HEK293 (cell line): ENCODE data around the gene PSD2.

ENCODE experiments used
- GLIS1 ChIP-seq: fragments of 450-650 bp; formaldehyde crosslinking; IDR thresholded peaks from 2 replicates; pipeline ENCODE4 v1.5.1; 2016; ENCODE audit warnings: missing biosample characterization, missing genetic modification characterization
- IKZF3 ChIP-seq: fragments of 450-650 bp; IDR thresholded peaks from 2 replicates; pipeline ENCODE4 v1.5.0; 2018; ENCODE audit warnings: missing biosample characterization, mild to moderate bottlenecking, missing genetic modification characterization, moderate library complexity
- INSM2 ChIP-seq: fragments of 450-650 bp; formaldehyde crosslinking; IDR thresholded peaks from 2 replicates; pipeline ENCODE4 v1.5.1; 2016; ENCODE audit warnings: missing biosample characterization, missing genetic modification characterization
- PRDM4 ChIP-seq: fragments of 450-650 bp; formaldehyde crosslinking; IDR thresholded peaks from 2 replicates; pipeline ENCODE4 v1.5.1; 2017; ENCODE audit warnings: missing biosample characterization, missing genetic modification characterization
- SCRT1 ChIP-seq: fragments of 450-650 bp; formaldehyde crosslinking; IDR thresholded peaks from 2 replicates; pipeline ENCODE4 v1.5.1; 2016; ENCODE audit warnings: missing biosample characterization, missing genetic modification characterization, borderline replicate concordance
- TSHZ1 ChIP-seq: fragments of 450-650 bp; formaldehyde crosslinking; IDR thresholded peaks from 2 replicates; pipeline ENCODE4 v1.5.1; 2016; ENCODE audit warnings: missing biosample characterization, missing genetic modification characterization, borderline replicate concordance
- ZBTB6 ChIP-seq: fragments of 450-650 bp; formaldehyde crosslinking; IDR thresholded peaks from 2 replicates; pipeline ENCODE4 v1.5.1; 2017; ENCODE audit warnings: missing biosample characterization, missing genetic modification characterization
- ZFP3 ChIP-seq: fragments of 450-650 bp; formaldehyde crosslinking; IDR thresholded peaks from 2 replicates; pipeline ENCODE4 v1.5.1; 2016; ENCODE audit warnings: low read depth, missing biosample characterization, missing genetic modification characterization
- ZFP41 ChIP-seq: fragments of 450-650 bp; formaldehyde crosslinking; IDR thresholded peaks from 2 replicates; pipeline ENCODE4 v1.5.1; 2016; ENCODE audit warnings: missing biosample characterization, missing genetic modification characterization, borderline replicate concordance
- ZIC2 ChIP-seq: fragments of 450-650 bp; formaldehyde crosslinking; IDR thresholded peaks from 2 replicates; pipeline ENCODE4 v1.5.1; 2016; ENCODE audit warnings: missing biosample characterization, missing genetic modification characterization
- ZNF16 ChIP-seq: fragments of 450-650 bp; formaldehyde crosslinking; IDR thresholded peaks from 2 replicates; pipeline ENCODE4 v1.5.1; 2016; ENCODE audit warnings: low read depth, missing biosample characterization, missing genetic modification characterization
- ZNF223 ChIP-seq: fragments of 450-650 bp; formaldehyde crosslinking; IDR thresholded peaks from 2 replicates; pipeline ENCODE4 v1.5.1; 2016; ENCODE audit warnings: missing biosample characterization, missing genetic modification characterization
- ZNF266 ChIP-seq: fragments of 450-650 bp; formaldehyde crosslinking; IDR thresholded peaks from 2 replicates; pipeline ENCODE4 v1.5.1; 2016; ENCODE audit warnings: missing biosample characterization, missing genetic modification characterization, low read depth
- ZNF280C ChIP-seq: fragments of 450-650 bp; formaldehyde crosslinking; IDR thresholded peaks from 2 replicates; pipeline ENCODE4 v1.5.1; 2016; ENCODE audit warnings: missing biosample characterization, missing genetic modification characterization
- ZNF341 ChIP-seq: fragments of 450-650 bp; formaldehyde crosslinking; IDR thresholded peaks from 2 replicates; pipeline ENCODE4; 2016; ENCODE audit warnings: low read depth, missing biosample characterization, missing genetic modification characterization
- ZNF366 ChIP-seq: fragments of 450-650 bp; formaldehyde crosslinking; conservative IDR thresholded peaks from 2 replicates; pipeline ENCODE4 v1.5.1; 2016; ENCODE audit warnings: missing biosample characterization, missing genetic modification characterization
- ZNF398 ChIP-seq: fragments of 450-650 bp; formaldehyde crosslinking; IDR thresholded peaks from 2 replicates; pipeline ENCODE4 v1.5.1; 2017; ENCODE audit warnings: missing biosample characterization, missing genetic modification characterization
- ZNF426 ChIP-seq: fragments of 450-650 bp; formaldehyde crosslinking; IDR thresholded peaks from 2 replicates; pipeline ENCODE4 v1.5.1; 2017; ENCODE audit warnings: missing biosample characterization, missing genetic modification characterization, mild to moderate bottlenecking, inconsistent platforms, moderate library complexity
- ZNF501 ChIP-seq: fragments of 450-650 bp; formaldehyde crosslinking; IDR thresholded peaks from 2 replicates; pipeline ENCODE4 v1.5.1; 2016; ENCODE audit warnings: missing biosample characterization, missing genetic modification characterization
- ZNF530 ChIP-seq: fragments of 450-650 bp; formaldehyde crosslinking; IDR thresholded peaks from 2 replicates; pipeline ENCODE4 v1.5.1; 2016; ENCODE audit warnings: low read depth, missing biosample characterization, missing genetic modification characterization
- ZNF548 ChIP-seq: fragments of 450-650 bp; formaldehyde crosslinking; IDR thresholded peaks from 2 replicates; pipeline ENCODE4 v1.5.1; 2016; ENCODE audit warnings: missing biosample characterization, missing genetic modification characterization
- ZNF549 ChIP-seq: fragments of 450-650 bp; IDR thresholded peaks from 2 replicates; pipeline ENCODE4 v1.5.1; 2018; ENCODE audit warnings: missing biosample characterization, missing genetic modification characterization, mild to moderate bottlenecking, inconsistent platforms, moderate library complexity
- ZNF558 ChIP-seq: fragments of 450-650 bp; formaldehyde crosslinking; IDR thresholded peaks from 2 replicates; pipeline ENCODE4 v1.5.1; 2016; ENCODE audit warnings: missing biosample characterization, missing genetic modification characterization
- ZNF610 ChIP-seq: fragments of 450-650 bp; formaldehyde crosslinking; IDR thresholded peaks from 2 replicates; pipeline ENCODE4 v1.5.1; 2016; ENCODE audit warnings: missing biosample characterization, missing genetic modification characterization, borderline replicate concordance
- ZNF658 ChIP-seq: fragments of 450-650 bp; formaldehyde crosslinking; IDR thresholded peaks from 2 replicates; pipeline ENCODE4; 2016; ENCODE audit warnings: missing biosample characterization, missing genetic modification characterization
- ZNF707 ChIP-seq: fragments of 450-650 bp; formaldehyde crosslinking; IDR thresholded peaks from 2 replicates; pipeline ENCODE4 v1.5.1; 2016; ENCODE audit warnings: missing biosample characterization, missing genetic modification characterization
- ZXDB ChIP-seq: fragments of 450-650 bp; formaldehyde crosslinking; IDR thresholded peaks from 2 replicates; pipeline ENCODE4 v1.5.1; 2016; ENCODE audit warnings: missing biosample characterization, missing genetic modification characterization

Gene PSD2

GRCh38 chr5:139787568-139788293, 7.9 kb upstream of the PSD2 start (continued):
- TF ChIP-seq ZNF530 (tag by site-specific recombination) (no peak), ZNF16 (tag by site-specific recombination) (no peak), SCRT1 (tag by site-specific recombination) (peak; percentile 97), ZBTB6 (no peak), ZNF223 (tag by site-specific recombination) (no peak), ZNF707 (tag by site-specific recombination) (no peak), IKZF3 (tag by site-specific recombination) (no peak), GLIS1 (no peak; the same call in 1 of the 2 replicates), ZFP41 (tag by site-specific recombination) (no peak), ZNF341 (tag by site-specific recombination) (0 out of 2 replicates have a peak, but pooled peaks have one; percentile 9), ZNF549 (no peak), ZNF266 (tag by site-specific recombination) (no peak), INSM2 (no peak), ZNF366 (tag by site-specific recombination) (no peak), ZNF610 (tag by site-specific recombination) (no peak), TSHZ1 (tag by site-specific recombination) (no peak), ZNF658 (tag by site-specific recombination) (no peak), ZNF548 (no peak), ZFP3 (tag by site-specific recombination) (no peak), ZNF280C (tag by site-specific recombination) (no peak), ZNF426 (no peak), PRDM4 (tag by site-specific recombination) (no peak; the same call in 1 of the 2 replicates), ZNF398 (tag by site-specific recombination) (no peak), ZXDB (tag by site-specific recombination) (peak; percentile 69), ZNF558 (no peak), ZIC2 (tag by site-specific recombination) (no peak), ZNF501 (tag by site-specific recombination) (peak; percentile 68; the same call in 1 of the 2 replicates)
